Measurements from ENCODE around the gene OR10G3.

Gene OR10G3

DNA sequence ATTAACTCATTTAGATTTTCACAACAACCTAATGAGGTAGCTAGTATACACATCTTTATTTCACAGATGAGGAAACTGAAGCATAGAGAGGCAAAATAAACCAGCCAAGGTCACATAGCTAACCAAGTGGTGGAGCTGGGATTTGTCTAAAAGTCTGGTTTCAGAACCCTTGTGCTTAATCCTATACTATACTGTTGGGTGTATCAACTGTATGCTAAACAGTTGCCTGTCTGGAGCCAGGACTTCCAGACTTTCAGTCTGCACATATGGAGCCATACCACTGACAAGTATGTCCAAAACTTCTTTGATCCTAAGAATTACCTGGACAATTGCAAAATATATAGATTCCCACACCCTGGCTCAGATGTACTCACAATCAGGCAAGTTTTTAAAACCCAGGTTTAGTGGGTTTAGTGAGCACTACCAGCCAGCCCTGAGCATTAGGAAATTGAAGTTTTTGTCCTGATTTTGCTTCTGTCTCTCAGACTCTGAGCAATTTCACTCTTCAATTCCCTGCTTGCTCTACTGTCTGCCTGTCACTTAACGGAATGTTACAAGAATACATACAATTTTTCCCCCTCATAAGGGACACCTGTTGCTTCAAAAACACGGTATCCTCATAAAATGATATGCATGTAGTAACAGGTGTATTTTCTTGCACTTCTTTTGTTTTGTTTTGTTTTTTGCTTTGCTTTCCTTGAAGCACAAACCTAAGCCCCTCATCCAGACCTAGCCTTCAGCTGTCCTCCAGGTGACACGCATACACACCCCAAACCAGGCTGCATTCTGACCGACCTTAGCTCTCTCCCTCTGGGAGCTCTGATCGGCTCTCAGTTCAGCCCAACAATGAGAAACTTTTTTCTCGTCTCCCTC, 44.1 kb downstream of the OR10G3 start:
- no peak for DNase-seq

- no peak for DNase-seq
These were observed 45.3 kb downstream of the OR10G3 start for GRCh38 chr14:21534576-21534975.

DNA sequence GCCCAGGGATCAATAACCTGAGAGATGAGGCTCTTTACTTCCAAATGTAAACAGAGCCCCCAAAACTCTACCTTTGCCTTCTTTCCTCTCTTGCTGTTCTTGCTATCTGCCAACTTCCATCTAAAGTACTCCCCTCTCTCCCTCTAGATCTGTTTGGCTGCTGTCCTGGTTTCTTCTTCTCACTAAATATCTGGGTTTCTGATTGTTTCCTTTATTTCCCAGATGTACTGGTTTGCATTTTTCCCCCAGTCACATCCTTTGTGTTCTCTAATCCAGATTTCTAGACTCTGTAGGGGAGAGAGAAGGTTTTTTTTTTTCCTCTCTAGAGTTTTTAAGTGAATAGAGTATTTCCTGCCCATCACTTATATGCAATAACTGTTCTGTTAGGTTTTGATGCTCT, 46.6 kb downstream of the OR10G3 start:
- no peak for DNase-seq

- DNase-seq: no peak
These were observed 50.4 kb downstream of the OR10G3 start for GRCh38 chr14:21529515-21529914.

- peak; percentile 35 for DNase-seq
These were observed 51.2 kb downstream of the OR10G3 start for GRCh38 chr14:21528381-21529348.

- no peak for DNase-seq
These were observed 52.6 kb downstream of the OR10G3 start for GRCh38 chr14:21527318-21527679.

DNA sequence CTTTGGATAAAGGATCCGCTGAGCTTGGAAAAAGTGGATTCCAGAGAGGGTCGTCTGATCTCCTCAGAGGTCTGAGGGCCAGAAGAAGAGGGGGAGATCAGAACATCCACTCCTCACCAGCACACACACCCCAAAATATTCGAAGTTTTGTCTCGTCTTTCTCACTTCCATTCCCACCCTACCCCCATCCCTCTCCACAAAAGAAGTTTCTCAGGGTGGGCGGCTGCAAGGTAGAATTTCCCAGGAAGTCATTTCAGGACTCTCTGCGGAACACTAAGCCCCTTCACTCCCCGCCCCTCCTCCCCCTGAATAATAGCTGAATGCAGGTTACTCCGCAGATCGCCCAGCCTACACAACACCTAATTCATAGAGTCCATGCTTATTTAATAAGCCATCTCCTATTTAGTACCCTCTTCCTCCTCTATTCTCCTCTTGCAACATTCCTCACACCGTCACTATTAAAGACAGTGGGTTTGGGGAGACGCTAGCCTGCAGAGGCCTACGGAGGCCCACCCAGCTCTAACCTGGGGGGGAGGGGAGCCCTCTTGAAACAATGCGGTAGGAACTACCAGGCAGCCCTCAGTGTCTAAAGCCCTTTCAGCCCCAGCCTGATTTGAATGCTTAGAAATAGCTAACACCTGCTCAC, 53.1 kb downstream of the OR10G3 start:
- peak; percentile 86 for DNase-seq

GRCh38 chr14:21525962-21526671, 53.8 kb downstream of the OR10G3 start, which contains the start of gene SALL2:
Gene SALL2, minus strand, starts transcription at chr14:21526346. Its CDS starts 219 bp downstream, at chr14:21526127.
- peak; percentile 99 for DNase-seq

DNA sequence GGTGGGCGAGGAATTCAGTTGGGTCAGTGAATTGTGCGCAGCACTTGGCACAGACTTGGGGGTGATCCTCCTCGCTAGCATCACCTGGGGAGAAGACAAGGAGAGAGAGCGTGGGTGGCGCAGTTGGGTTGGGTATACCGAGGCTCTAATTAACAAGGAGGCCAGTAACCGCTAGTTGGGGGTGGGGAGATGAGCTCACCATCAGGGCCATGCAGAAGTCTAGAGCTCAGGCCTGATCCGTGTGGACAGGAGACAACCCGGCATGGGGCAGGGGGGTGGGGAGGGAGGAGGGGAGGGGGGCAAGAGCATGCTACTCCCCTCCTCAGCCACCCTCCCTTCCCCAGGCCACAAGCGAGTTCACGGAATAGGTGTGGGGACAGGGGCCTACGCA, 54.3 kb downstream of the OR10G3 start:
- DNase-seq: no peak

- no peak for DNase-seq
These were observed 55.0 kb downstream of the OR10G3 start for GRCh38 chr14:21524575-21525490.

GRCh38 chr14:21523203-21523602, 56.7 kb downstream of the OR10G3 start:
- no peak for DNase-seq

DNA sequence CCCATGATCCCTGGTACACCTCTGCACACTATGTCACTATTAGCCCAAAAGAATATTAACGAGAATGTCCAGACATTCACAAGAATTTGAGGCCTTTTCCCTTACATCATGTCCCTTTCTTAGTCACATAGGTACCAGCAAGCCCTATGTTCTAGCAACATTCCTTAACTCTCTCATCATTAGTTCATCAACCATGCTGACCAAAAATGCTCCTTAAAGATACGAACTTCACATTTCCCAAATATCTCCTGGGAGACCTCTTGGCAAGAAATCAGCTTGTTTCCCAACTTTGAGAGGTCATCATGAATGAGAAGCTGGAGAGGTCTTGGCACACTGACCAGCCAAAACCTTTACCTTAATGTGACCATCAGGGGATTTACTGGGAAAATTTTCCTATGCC, 58.4 kb downstream of the OR10G3 start:
- no peak for DNase-seq

DNA sequence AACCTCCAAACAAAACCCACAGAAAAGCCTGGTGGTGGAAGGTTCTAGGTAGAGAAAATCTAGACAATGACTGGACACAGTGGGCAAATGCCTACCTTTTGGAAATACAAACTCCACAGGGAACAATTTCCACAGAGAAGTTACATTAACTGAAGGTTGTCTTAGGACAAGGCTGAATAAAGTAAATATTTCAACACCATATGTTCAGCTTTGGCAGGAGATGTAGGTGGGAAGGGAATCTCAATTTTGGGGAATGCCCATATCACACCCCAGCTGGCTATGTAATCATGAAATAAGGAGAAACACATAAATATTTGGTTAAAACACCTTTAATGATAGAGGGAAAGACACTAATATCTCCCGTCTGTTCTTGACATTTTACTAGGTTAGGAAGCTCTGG, 59.1 kb downstream of the OR10G3 start:
- DNase-seq: no peak

DNA sequence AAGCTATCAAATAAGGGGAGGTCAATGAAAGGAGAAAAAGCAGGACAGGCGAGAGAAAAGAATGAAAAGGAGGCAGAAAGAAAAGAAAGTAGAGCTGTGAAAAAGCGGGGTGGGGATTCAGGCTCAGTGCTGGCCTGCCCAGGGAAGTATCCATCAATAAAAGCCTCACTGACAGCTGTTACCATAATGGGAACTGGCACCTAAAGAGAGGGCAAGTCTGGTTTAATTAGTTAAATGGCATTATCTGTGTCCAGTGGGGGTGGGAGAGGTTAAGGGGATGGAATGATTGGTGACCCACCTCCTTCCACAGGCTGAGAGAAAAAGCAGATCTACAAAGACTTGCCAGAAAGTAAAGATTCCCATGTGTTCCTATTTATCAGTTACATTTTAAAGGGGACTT, 61.2 kb downstream of the OR10G3 start:
- no peak for DNase-seq
